ENCODE results near the gene GPR150. TPM values are rescaled to one million over a fixed set of nuclear protein-coding genes. Genes with fewer than 3 reads are reported as not detected.

Gene GPR150
- total and polyA plus RNA-seq, 9 of the 15 experiments (the other 6 are each of a cell fraction or from before 2014, with no cell fraction given) = not detected

DNA sequence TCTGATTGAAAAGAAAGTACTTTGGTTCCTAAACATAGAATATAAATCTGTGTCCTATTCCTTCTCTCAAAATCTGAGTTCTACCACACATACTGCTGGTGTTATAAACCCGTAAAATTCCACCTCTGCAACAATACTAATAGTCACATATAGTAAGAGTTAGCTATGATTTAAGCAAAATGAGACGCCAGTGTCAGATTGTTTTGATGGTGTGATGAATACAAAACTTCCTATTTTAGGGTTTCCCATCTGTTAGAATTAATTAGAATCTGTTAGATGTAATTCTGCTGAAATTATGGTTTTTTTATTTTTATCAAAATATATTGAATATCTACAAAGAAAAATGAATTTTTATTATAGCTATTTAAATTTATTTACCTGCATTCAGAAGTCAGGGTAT, 38.3 kb upstream of the GPR150 start:
- no TSS peak for BruUV-seq (replicated peaks)
- no peak for FAIRE-seq
- Histone ChIP-seq H3K9me1 (ENCODE audit: control insufficient read depth, insufficient read depth, low read length) (no peaks in the 10 kb centered on the region), H3K79me2 (ENCODE audit: control insufficient read depth, insufficient read depth, low read length) (no peaks in the 10 kb centered on the region), H3K36me3 (ENCODE audit: control insufficient read depth, insufficient read depth, low read length) (0 out of 3 replicates have a peak, but pooled peaks cover 3% of the 10 kb centered on the region), H3K4me3 (no peak overlapping the region), H4K20me1 (replicated peaks; ENCODE audit: control insufficient read depth, insufficient read depth, low read length) (no peaks in the 10 kb centered on the region), H3K27ac (ENCODE audit: extremely low read depth, low read depth, low read length) (no peak overlapping the region), H3K9me3 (replicated peaks; ENCODE audit: control insufficient read depth, insufficient read depth, low read depth, low read length) (no peaks in the 10 kb centered on the region), H3K4me2 (ENCODE audit: insufficient read depth, low read length) (no peak overlapping the region), H3K9ac (ENCODE audit: insufficient read depth in 1 of 2, low read depth in 2 of 2, low read length in 2 of 2) (no peak overlapping the region), H3K27me3 (ENCODE audit: control insufficient read depth in 2 of 2, insufficient read depth in 2 of 2, low read length in 2 of 2) (no peaks in the 10 kb centered on the region), H3K4me1 (replicated peaks in 1 of 2; ENCODE audit: control insufficient read depth in 2 of 2, insufficient read depth in 2 of 2, low read length in 2 of 2) (no peaks in the 10 kb centered on the region), H2AFZ (ENCODE audit: low read depth, low read length) (no peak overlapping the region)
- intact Hi-C loops (cut with micrococcal nuclease) (no loop called here), in situ Hi-C loops (cut with MboI) (no loop called here)
- no peak for ATAC-seq
- WGBS (ENCODE audit: insufficient coverage, low coverage, missing lambda C conversion rate) = 84% methylated on average over 2 of the region's 2 CpGs
- TF ChIP-seq NFIC (IDR thresholded peaks at IDR 0.05) (no peak), ZFX (CRISPR knock-in tag; IDR thresholded peaks at IDR 0.05) (no peak), IRF2 (CRISPR knock-in tag; IDR thresholded peaks at IDR 0.05) (no peak), BACH1 (tag; IDR thresholded peaks at IDR 0.05) (no peak), ILK (tag; IDR thresholded peaks at IDR 0.05; ENCODE audit: borderline replicate concordance, low read depth) (no peak), ZNF77 (CRISPR knock-in tag; IDR thresholded peaks at IDR 0.05) (no peak)
- TF ChIP-seq, protein P1, sequence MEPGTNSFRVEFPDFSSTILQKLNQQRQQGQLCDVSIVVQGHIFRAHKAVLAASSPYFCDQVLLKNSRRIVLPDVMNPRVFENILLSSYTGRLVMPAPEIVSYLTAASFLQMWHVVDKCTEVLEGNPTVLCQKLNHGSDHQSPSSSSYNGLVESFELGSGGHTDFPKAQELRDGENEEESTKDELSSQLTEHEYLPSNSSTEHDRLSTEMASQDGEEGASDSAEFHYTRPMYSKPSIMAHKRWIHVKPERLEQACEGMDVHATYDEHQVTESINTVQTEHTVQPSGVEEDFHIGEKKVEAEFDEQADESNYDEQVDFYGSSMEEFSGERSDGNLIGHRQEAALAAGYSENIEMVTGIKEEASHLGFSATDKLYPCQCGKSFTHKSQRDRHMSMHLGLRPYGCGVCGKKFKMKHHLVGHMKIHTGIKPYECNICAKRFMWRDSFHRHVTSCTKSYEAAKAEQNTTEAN (CRISPR knock-in tag; IDR thresholded peaks at IDR 0.05) = no peak
- TF ChIP-seq, protein P2, sequence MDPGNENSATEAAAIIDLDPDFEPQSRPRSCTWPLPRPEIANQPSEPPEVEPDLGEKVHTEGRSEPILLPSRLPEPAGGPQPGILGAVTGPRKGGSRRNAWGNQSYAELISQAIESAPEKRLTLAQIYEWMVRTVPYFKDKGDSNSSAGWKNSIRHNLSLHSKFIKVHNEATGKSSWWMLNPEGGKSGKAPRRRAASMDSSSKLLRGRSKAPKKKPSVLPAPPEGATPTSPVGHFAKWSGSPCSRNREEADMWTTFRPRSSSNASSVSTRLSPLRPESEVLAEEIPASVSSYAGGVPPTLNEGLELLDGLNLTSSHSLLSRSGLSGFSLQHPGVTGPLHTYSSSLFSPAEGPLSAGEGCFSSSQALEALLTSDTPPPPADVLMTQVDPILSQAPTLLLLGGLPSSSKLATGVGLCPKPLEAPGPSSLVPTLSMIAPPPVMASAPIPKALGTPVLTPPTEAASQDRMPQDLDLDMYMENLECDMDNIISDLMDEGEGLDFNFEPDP (CRISPR knock-in tag; IDR thresholded peaks at IDR 0.05) = no peak
- TF ChIP-seq, protein P3, sequence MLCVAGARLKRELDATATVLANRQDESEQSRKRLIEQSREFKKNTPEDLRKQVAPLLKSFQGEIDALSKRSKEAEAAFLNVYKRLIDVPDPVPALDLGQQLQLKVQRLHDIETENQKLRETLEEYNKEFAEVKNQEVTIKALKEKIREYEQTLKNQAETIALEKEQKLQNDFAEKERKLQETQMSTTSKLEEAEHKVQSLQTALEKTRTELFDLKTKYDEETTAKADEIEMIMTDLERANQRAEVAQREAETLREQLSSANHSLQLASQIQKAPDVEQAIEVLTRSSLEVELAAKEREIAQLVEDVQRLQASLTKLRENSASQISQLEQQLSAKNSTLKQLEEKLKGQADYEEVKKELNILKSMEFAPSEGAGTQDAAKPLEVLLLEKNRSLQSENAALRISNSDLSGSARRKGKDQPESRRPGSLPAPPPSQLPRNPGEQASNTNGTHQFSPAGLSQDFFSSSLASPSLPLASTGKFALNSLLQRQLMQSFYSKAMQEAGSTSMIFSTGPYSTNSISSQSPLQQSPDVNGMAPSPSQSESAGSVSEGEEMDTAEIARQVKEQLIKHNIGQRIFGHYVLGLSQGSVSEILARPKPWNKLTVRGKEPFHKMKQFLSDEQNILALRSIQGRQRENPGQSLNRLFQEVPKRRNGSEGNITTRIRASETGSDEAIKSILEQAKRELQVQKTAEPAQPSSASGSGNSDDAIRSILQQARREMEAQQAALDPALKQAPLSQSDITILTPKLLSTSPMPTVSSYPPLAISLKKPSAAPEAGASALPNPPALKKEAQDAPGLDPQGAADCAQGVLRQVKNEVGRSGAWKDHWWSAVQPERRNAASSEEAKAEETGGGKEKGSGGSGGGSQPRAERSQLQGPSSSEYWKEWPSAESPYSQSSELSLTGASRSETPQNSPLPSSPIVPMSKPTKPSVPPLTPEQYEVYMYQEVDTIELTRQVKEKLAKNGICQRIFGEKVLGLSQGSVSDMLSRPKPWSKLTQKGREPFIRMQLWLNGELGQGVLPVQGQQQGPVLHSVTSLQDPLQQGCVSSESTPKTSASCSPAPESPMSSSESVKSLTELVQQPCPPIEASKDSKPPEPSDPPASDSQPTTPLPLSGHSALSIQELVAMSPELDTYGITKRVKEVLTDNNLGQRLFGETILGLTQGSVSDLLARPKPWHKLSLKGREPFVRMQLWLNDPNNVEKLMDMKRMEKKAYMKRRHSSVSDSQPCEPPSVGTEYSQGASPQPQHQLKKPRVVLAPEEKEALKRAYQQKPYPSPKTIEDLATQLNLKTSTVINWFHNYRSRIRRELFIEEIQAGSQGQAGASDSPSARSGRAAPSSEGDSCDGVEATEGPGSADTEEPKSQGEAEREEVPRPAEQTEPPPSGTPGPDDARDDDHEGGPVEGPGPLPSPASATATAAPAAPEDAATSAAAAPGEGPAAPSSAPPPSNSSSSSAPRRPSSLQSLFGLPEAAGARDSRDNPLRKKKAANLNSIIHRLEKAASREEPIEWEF (CRISPR knock-in tag; IDR thresholded peaks at IDR 0.05) = no peak
- POLR2A ChIA-PET = no interaction called here
- CTCF ChIA-PET (ENCODE audit: low intra/inter-chr PET ratio) = no interaction called here
- no peak for DNase-seq (ENCODE audit: extremely low read depth in 1 of 4, low spot score in 3 of 4)
